Measurements from ENCODE around the gene GNPDA2. TPM values are rescaled to one million over a fixed set of nuclear protein-coding genes. Genes with fewer than 3 reads are reported as not detected.
A peak's percentile ranks its signal among the peaks of the same experiment; 100 is the strongest.

Gene GNPDA2
- total RNA-seq, 1 donor from 2014 or later = 18.9 TPM

DNA sequence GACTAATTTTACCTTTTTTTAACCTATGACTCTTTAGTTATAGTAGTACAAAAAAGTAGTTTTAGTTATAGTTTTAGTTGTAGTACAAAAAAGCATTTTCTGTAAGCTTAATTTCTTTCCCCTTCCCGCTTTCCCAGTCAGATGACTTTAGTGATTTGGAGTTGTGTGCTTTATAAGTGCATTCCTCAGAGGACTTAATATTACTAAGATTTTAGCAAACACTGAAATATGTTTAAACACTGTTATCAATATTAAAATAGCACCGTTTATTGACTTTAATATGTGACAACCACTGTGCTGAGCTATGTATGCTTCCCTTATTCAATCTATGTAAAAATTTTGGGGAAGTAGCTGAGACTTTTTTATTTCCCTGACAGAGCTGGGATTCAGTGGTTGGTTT is 25.3 kb downstream of the GNPDA2 start:
- Mint-ChIP-seq H3K27me3 (ENCODE audit: low read depth) (no peaks in the 10 kb centered on the region), H3K36me3 (ENCODE audit: low read depth) (peaks cover 19% of the 10 kb centered on the region), H3K4me1 (ENCODE audit: low read depth) (no peaks in the 10 kb centered on the region), H3K4me3 (ENCODE audit: unreplicated experiment) (no peak overlapping the region), H3K9me3 (ENCODE audit: low read depth) (no peaks in the 10 kb centered on the region), H3K27ac (ENCODE audit: unreplicated experiment) (no peak overlapping the region)
- TF ChIP-seq CTCF (IDR thresholded peaks at IDR 0.05) = no peak
- DNase-seq (ENCODE audit: low spot score) = no peak

DNA sequence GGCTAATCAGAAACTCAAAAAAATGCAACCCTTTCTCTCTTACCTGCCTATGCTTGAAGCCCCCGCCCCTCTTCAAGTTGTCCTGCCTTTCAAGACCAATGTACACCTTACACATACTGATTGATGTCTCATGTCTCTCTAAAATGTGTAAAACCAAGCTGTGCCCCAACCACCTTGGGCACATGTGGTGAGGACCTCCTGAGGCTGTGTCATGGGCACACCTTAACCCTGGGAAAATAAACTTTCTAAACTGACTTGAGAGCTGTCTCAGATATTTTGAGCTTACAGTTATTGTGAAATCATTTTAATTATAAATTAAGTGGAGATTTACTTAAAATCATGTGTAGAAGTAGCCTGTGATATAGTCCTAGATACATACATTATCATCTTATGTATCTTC is 25.9 kb downstream of the GNPDA2 start:
- Mint-ChIP-seq H3K9me3 (ENCODE audit: low read depth) (no peaks in the 10 kb centered on the region), H3K4me1 (ENCODE audit: low read depth) (no peaks in the 10 kb centered on the region), H3K4me3 (ENCODE audit: unreplicated experiment) (no peak overlapping the region), H3K27ac (ENCODE audit: unreplicated experiment) (no peak overlapping the region), H3K36me3 (ENCODE audit: low read depth) (peaks cover 20% of the 10 kb centered on the region), H3K27me3 (ENCODE audit: low read depth) (no peaks in the 10 kb centered on the region)
- no peak for DNase-seq (ENCODE audit: low spot score)
- no peak for TF ChIP-seq CTCF (IDR thresholded peaks at IDR 0.05)

- no peak for DNase-seq (ENCODE audit: low spot score)
- H3K27me3 Mint-ChIP-seq (ENCODE audit: low read depth) = no peaks in the 10 kb centered on the region
- H3K4me1 Mint-ChIP-seq (ENCODE audit: low read depth) = peaks cover 12% of the 10 kb centered on the region
- H3K36me3 Mint-ChIP-seq (ENCODE audit: low read depth) = peaks cover 15% of the 10 kb centered on the region
- no peak overlapping the region for H3K4me3 Mint-ChIP-seq (ENCODE audit: unreplicated experiment)
- no peak for TF ChIP-seq CTCF (IDR thresholded peaks at IDR 0.05)
- no peaks in the 10 kb centered on the region for H3K9me3 Mint-ChIP-seq (ENCODE audit: low read depth)
- no peak overlapping the region for H3K27ac Mint-ChIP-seq (ENCODE audit: unreplicated experiment)
These were observed 41.7 kb downstream of the GNPDA2 start for GRCh38 chr4:44684648-44685047.

DNA sequence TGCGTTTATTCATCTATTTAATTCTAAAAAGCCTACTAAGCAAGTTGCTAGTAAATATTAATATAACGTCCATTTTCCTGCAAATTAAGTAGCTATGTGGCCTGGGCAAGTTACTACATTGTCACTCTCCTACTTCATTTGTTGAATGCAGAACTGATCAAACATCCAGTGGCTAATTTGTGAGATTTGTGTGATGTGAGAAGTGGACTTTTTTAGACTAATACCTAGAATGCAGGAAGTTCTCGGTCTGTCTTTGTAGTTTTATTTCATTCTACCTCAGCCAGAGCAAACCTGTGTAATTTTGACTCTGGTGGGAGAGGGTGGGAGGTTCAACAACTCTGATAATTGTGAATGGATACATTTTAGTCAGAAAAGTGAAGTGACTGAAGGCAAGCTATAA is 47.3 kb downstream of the GNPDA2 start:
- Mint-ChIP-seq H3K27ac (ENCODE audit: unreplicated experiment) (peak overlapping the region; percentile 96), H3K27me3 (ENCODE audit: low read depth) (no peaks in the 10 kb centered on the region), H3K4me3 (ENCODE audit: unreplicated experiment) (peak overlapping the region; percentile 89), H3K4me1 (ENCODE audit: low read depth) (peaks cover 27% of the 10 kb centered on the region), H3K36me3 (ENCODE audit: low read depth) (peaks cover 2% of the 10 kb centered on the region), H3K9me3 (ENCODE audit: low read depth) (no peaks in the 10 kb centered on the region)
- no peak for DNase-seq (ENCODE audit: low spot score)
- TF ChIP-seq CTCF (IDR thresholded peaks at IDR 0.05) = no peak

- peak within 1 kb of the TSS; percentile 89 for H3K4me3 Mint-ChIP-seq (ENCODE audit: unreplicated experiment)
- peak; percentile 31 for TF ChIP-seq CTCF (IDR thresholded peaks at IDR 0.05)
- H3K36me3 Mint-ChIP-seq (ENCODE audit: low read depth) = no peaks in the 10 kb centered on the region
- H3K4me1 Mint-ChIP-seq (ENCODE audit: low read depth) = peaks cover 27% of the 10 kb centered on the region
- no peaks in the 10 kb centered on the region for H3K27me3 Mint-ChIP-seq (ENCODE audit: low read depth)
- no peaks in the 10 kb centered on the region for H3K9me3 Mint-ChIP-seq (ENCODE audit: low read depth)
- no peak for DNase-seq (ENCODE audit: low spot score)
- H3K27ac Mint-ChIP-seq (ENCODE audit: unreplicated experiment) = peak within 1 kb of the TSS; percentile 96
These were observed 48.0 kb downstream of the GNPDA2 start, which contains the start of gene GUF1 for GRCh38 chr4:44678094-44679041. GUF1 (plus strand) TSS chr4:44678420; CDS start chr4:44678623, 203 bp downstream.
